ENCODE results near the gene NLGN4Y.

NLGN4Y gene

DNA sequence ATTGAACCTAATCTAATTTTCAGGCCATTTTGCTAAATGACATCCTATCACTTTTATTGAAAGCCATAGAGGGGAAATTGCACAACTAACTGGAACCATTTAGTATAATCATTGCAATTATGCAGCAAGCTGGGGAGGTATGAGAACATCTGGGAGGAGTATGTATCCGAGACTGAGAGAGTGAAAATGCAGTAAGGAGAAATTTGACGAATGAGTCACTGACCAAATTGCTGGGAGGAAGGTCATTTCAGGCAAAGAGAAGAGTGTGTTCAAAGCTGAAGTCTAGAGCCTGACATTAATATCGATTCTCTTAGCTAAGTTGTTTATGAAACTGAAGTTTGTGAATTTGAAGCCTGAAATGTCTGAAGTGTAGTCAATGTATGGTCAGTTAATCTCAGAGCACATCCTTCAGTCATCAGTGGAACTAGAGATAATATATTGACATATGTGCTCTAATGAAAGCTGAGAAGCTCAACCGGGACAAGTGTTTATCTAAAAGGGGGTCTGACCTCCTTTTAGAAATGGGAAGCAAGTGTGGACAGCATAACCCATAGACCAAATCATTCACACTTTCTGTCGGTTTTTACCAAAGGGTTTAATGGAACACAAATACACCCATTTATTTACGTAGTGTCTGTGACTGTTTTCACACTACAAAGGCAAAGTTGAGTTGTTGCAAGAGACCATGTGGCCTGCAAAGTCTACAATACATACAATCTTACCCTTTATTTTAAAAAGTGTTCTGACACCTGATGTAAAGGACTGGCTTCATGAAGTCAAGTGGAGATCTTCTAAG lies 120.0 kb downstream of the NLGN4Y start:
- no peak for DNase-seq (ENCODE audit: low read depth in 2 of 3, low spot score in 1 of 3)

- DNase-seq (ENCODE audit: low read depth in 2 of 3, low spot score in 1 of 3) = no peak
Observed at GRCh38 chrY:14679181-14679580, 154.9 kb downstream of the NLGN4Y start.

- no peak for DNase-seq (ENCODE audit: low read depth in 2 of 3, low spot score in 1 of 3)
Observed at GRCh38 chrY:14694543-14694942, 170.2 kb downstream of the NLGN4Y start.

GRCh38 chrY:14708158-14708557 lies 183.8 kb downstream of the NLGN4Y start:
- DNase-seq (ENCODE audit: low read depth in 2 of 3, low spot score in 1 of 3) = no peak

DNA sequence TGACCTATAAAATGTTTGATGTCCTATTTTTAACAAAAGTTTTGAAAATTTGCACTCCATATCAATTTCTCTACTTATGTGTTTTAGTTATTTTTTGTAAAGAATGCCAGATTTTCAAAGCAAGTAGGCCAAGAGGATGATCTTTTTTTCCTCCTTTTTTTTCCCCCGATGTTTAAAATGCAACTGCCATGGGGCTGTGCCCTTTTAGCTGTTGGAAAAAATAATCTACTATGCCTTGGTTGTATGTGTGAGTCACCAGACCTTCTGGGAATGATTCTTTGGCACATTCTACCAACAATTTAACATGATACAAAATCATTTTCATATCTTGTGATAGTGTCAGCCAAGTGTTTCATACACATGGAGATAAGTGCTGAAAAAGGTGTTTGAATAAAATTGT lies 217.3 kb downstream of the NLGN4Y start:
- no peak for DNase-seq (ENCODE audit: low read depth in 2 of 3, low spot score in 1 of 3)

DNA sequence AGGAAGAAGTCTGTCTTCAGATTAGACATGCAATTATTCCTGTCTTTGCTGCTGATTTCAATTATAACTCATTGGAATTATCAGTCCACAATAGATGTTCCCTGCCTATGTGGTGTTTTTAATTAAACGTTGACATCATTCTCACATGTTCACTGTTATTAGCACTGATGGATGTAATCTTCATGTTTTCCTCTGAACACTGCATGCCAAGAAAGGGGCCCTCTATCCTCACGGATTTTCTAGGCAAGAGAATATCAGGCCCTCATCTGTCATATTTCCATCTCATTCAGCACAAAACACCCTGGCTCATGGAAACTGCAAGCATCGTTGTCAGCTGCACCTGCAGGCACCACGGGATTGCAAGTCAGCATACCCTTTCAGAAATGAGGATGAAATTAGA lies 224.0 kb downstream of the NLGN4Y start:
- DNase-seq (ENCODE audit: low read depth in 2 of 3, low spot score in 1 of 3) = no peak

- no peak for DNase-seq (ENCODE audit: low read depth in 2 of 3, low spot score in 1 of 3)
Observed at GRCh38 chrY:14755571-14755970, 231.2 kb downstream of the NLGN4Y start.

DNA sequence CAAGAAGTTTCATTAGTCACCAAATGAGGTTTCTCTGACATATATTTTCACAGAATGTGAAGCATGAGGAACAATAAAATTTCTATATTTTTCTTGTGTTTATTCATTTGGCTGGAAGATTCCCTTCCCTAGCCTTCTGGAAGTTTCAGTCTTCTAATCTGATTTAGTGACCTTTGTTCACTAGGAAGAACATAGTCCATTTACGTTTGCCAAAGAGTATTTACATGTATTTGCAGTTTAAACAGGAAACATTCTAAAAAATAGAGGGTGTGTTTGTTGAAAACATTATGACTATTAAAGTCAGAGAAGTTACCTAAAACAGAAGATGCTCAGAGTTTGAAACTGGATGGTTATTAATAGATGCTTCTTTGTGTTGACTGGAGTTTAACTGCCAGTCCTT lies 238.6 kb downstream of the NLGN4Y start:
- no peak for DNase-seq (ENCODE audit: low read depth in 2 of 3, low spot score in 1 of 3)

DNA sequence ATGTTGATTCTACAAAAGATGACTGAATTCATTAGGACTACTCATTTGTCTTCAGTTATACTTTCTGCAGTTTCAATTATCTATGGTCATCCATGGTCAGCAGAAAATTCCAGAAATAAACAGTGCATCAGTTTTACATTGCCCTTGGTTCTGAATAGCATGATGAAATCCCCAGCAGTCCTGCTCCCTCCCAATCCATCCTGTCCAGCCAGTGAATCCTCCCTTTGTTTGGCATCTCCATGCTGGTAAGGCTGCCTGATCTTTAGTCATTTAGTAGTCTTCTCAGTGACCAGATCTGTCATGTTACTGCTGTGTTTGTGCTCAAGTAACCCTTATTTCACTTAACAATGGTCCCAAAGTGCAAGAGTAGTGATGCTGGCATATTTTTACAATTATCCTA lies 239.3 kb downstream of the NLGN4Y start:
- no peak for DNase-seq (ENCODE audit: low read depth in 2 of 3, low spot score in 1 of 3)

DNA sequence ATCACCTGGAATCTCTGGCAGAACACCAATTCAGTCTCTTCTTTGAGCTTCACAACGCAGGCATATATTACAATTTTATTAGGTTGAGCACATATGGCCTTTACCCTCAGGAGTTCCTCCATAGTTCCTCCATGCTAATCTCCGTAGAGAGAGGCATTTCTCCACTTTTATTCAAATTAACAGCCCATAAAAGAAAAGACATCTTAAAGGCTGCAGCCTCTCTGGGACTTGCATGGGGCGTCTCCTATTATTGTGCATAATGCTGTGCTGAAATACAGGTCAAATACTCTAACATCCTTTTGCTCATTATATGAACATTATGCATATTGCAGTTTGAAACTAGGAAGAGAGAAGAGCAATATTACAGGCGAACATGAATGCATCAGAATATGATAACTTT lies 253.9 kb downstream of the NLGN4Y start:
- no peak for DNase-seq (ENCODE audit: low read depth in 2 of 3, low spot score in 1 of 3)

DNA sequence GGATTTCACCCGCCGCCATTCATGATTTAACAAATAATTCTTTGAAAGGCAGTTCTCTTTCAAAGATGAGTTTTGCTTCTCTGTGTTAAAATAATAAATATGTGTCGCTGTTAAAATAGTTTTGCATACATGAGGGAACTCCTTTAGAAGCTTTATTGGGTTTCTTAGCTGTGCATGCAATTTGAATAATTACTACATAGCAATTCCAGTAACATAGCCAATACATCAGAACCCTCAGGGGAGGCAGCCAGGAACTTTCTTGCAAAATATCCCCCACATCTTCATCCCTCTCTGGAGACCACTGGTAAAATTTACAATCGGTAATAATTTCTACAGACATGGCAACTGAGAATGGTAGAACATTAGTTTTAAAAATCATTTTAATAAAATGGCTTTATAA lies 268.8 kb downstream of the NLGN4Y start:
- no peak for DNase-seq (ENCODE audit: low read depth in 2 of 3, low spot score in 1 of 3)

DNA sequence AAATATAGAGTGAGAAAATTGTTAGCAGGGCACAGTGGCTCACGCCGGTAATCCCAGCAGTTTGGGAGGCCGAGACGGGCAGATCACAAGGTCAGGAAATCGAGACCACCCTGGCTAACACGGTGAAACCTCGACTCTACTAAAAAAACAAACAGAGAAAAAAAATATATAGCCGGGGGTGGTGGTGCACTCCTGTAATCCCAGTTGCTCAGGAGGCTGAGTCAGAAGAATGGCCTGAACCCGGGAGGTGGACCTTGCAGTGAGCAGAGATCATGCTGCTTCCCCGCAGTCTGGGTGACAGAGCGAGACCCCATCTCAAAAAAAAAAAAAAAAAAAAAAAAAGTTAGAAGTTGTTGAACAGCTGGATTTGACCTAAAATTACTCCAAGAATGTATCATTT lies 269.3 kb downstream of the NLGN4Y start:
- no peak for DNase-seq (ENCODE audit: low read depth in 2 of 3, low spot score in 1 of 3)

GRCh38 chrY:14798010-14798409 lies 273.7 kb downstream of the NLGN4Y start:
- DNase-seq (ENCODE audit: low read depth in 2 of 3, low spot score in 1 of 3) = no peak

DNA sequence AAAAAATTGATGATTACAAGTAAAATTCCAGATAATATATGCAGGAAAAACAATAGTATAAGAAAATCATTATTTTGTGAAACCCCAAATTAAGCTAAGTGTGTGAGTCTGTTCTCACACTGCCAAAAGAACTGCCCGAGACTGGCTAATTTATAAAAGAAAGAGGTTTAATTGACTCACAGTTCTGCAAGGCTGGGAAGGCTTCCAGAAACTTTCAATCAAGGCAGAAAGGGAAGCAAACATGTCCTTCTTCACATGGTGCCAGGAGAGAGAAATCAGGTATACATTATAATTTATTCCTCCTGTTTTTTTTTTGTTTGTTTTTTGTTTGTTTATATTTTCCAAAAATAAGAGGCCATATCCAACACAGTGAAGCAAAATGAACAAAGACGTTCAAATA lies 276.8 kb downstream of the NLGN4Y start:
- DNase-seq (ENCODE audit: low read depth in 2 of 3, low spot score in 1 of 3) = no peak

DNA sequence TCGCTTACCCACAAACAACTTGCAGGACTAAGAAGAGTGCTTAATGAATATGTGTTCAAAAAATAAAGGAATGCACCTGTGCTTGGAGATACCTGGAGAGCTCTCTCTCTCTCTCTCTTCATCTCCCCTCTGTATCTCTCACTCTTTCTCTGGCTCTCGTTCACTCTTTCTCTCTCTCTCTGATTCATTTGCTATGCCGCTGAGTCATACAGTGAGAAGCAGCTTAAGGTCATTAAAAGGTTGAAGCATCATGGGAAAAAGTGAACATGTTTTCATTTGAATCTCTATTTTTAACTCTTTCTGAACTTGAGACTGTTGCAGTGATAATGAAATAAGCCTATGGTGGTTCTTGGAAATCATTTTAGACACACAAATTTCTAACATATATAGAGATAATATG lies 277.8 kb downstream of the NLGN4Y start:
- DNase-seq (ENCODE audit: low read depth in 2 of 3, low spot score in 1 of 3) = no peak

- no peak for DNase-seq (ENCODE audit: low read depth in 2 of 3, low spot score in 1 of 3)
Observed at GRCh38 chrY:14804041-14804440, 279.7 kb downstream of the NLGN4Y start.

DNA sequence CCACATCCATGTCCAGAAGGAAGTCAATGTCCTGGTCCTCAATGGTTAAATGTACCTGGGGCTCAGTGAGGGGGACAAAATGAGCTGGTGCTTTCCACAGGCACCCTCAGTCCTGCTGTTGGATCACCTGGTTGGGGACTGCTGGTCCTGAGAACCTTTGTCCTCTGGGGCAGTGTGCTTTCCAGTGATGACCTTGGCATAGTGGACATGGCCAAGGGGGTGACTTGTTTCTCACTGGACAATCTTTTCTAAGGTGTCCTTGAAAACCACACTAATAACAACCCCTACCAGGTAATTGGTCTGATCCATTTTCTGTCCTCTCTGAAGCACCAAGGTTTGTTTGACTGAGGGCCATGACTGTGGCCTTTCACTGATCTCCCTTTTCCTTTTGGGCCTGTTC lies 294.1 kb downstream of the NLGN4Y start:
- DNase-seq (ENCODE audit: low read depth in 2 of 3, low spot score in 1 of 3) = no peak

GRCh38 chrY:14822201-14822600 lies 297.9 kb downstream of the NLGN4Y start:
- DNase-seq (ENCODE audit: low read depth in 2 of 3, low spot score in 1 of 3) = no peak

DNA sequence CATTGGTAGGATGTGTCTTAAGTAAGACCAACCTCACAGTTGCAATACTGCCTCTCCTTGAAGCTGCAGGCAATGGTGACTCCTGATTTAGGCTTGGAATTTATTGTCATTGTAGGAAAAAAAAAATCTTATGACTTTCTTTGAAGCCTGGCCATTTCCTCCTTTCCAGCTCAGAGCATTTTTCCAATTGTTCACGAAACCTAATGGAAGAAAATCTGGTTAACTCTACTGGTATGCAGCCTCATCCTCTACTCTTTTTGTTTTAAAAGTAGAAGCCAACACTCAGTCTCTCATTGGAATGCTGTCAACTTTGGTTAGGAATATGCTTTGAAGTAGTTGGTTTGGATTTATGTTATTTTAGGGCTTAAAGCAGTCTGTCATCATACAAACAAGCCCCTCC lies 298.6 kb downstream of the NLGN4Y start:
- DNase-seq (ENCODE audit: low read depth in 2 of 3, low spot score in 1 of 3) = no peak

DNA sequence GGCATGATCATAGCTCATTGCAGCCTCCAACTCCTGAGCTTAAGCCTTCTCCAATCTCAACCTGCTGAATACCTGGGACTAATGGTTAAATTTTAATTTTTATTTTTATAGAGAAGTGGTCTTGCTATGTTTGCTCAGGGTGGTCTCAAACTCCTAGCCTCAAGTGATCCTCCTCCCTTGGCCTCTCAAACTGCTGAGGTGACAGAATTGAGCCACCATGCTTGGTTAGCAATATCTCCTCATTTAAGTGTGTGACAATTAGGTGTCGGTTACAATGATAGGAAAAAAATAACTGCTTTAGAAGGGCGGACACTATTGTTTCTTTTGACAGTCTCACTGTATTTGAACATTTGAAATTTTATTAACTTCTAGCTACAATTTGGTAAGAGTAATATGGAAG lies 300.3 kb downstream of the NLGN4Y start:
- no peak for DNase-seq (ENCODE audit: low read depth in 2 of 3, low spot score in 1 of 3)

DNA sequence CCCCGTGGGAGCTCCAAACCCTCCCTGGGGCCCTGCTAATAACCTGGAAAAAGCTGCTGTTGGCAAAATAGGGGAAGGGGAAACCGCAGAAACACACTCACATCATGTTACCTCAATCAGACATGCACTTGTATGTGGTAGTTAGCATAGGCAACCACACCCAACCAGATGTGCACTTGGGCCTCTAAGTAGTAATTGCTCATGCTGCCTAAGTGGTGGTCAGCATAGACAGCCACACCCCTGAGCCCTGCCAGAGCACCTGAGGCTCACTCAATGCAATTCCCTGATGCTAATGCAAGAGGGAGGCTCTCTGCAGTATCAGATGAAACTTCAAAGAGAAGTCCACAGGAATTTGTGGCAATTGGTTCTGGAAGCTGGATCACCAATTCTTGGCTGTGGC lies 301.4 kb downstream of the NLGN4Y start:
- no peak for DNase-seq (ENCODE audit: low read depth in 2 of 3, low spot score in 1 of 3)

DNA sequence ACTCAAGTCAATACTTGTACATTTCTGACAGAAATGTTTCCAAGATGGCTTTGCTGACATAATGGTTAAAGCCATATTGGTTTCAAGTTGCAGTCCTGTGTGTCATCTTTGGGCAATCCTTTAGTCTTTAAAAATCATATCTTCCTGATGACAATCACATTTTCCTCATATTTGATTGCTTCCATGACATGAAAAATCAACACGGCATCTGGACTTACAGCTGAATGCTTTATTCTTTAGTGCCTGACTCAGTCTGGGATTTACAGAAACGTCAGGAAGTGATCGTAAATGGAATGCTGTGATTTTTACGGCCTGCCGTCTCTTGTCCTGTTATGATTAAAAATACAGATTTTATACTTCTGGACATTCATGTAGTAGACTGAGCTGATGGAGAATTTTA lies 304.2 kb downstream of the NLGN4Y start:
- DNase-seq (ENCODE audit: low read depth in 2 of 3, low spot score in 1 of 3) = no peak

- DNase-seq (ENCODE audit: low read depth in 2 of 3, low spot score in 1 of 3) = no peak
Observed at GRCh38 chrY:14829366-14829885, 305.1 kb downstream of the NLGN4Y start.
